ENCODE results near the gene P3H2.

DNA sequence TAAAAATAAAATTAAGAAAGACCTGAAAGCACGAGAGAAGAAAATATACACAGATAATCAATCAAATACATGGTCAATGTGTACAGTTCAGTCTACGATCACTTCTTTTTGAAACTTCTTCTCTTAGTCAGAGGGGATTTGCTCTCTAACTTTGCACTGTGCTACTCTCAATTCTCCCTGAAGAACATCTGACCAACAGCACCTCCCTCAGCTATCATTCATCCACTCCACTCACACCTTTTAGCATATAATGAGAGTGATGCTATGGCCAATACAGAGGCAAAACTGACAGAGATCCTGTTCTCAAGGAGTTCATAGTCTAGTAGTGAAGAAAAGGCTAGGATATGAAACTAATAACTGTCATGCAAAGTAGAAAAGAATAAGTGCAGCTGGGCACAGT lies 45.9 kb downstream of the P3H2 start:
- no peak for TF ChIP-seq CTCF (IDR thresholded peaks at IDR 0.05)
- no peak for TF ChIP-seq ZFX (IDR thresholded peaks at IDR 0.05; ENCODE audit: borderline replicate concordance)

Measured in 22Rv1 (cell line).